Activated naive CD4-positive, alpha-beta T cell treated with anti-CD3 and anti-CD28 coated beads, Interleukin-2, amount 10 ng/mL, durations not matched to agents 5 hours and 36 hours (primary cell): ENCODE results near the gene CALCOCO1. TPM values are rescaled to one million over a fixed set of nuclear protein-coding genes. Genes with fewer than 3 reads are reported as not detected.

Experiments used
- total RNA-seq, 2 experiments: library from RNA; stranded (reverse); gene quantifications; one replicate each; pipeline ENCODE4 v1.2.3, GENCODE V29; 2021

Gene CALCOCO1
- total RNA-seq = 10 to 100 TPM; 71.7 to 80.0 TPM

GRCh38 chr12:53727310-53728041, at the start of gene CALCOCO1:
CALCOCO1 (minus strand) TSS chr12:53727452; CDS start chr12:53725242, 2,210 bp downstream.

GRCh38 chr12:53751336-53752191, 24.3 kb upstream of the CALCOCO1 start, which contains the start of gene CISTR:
CISTR (minus strand) TSS chr12:53751979.

DNA sequence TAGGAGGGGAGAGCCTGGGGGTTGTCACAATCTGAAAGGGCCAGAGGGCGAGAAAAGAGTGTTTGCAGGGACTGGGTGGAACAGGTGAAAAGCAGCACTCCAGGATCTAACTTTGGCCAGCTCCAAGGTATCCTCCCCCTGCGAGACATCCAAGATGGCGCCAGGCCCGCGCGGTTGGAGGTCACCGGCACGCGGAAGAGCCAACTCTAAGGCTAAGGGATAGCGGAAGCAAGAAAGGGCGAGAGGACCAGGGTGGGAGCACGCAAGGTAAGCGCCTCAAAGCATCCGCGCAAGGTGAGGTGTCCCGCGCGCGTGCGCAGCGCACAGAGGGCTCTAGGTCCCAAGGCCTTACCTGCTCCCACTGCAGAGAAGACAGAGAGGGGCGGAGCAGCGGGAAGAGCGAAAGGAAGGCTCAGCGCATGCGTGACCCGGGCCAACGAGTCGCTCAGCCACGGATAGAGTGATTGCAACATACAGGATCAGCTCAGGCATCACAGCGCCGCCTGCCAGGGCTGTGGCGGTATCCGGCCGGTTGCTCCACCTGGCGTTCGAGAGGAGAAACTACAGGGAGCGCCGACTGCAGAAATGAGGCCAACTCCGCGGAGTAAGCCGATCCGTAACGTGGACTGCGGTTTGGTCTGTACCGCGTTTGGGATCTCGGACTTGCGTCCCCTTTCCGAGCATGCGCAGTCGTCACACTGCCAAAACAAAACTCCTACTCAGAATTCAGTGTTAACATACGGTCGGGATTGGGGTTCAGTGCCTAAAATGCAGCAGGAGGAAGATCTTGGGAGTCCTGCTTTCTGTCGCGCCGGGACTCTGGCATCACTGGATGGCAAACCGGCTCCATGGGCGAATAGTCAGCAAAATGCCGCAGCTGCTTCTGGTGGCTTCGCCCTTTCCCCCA, 51.3 kb downstream of the CALCOCO1 start, which contains the start of gene ATP5MC2:
Gene ATP5MC2 (minus strand): TSS at position 383 of the 907 bp plus-strand sequence. CDS start 3,469 bp downstream, outside the sequence.

Other genes with a start within 250 kb of the CALCOCO1 start
- gene MAP3K12, start 228.0 kb downstream of the CALCOCO1 start, total RNA-seq = 10 to 100 TPM; 25.6 to 27.2 TPM
- gene TARBP2, start 226.2 kb downstream of the CALCOCO1 start, total RNA-seq = 10 to 100 TPM; 32.7 to 35.0 TPM
- not detected for gene NPFF, start 220.0 kb downstream of the CALCOCO1 start, total RNA-seq
- 10 to 100 TPM; 27.9 to 29.8 TPM for gene ATF7, start 101.1 kb downstream of the CALCOCO1 start, total RNA-seq
- 100 to 1,000 TPM; 328 to 357 TPM for gene ATP5MC2, start 51.4 kb downstream of the CALCOCO1 start, total RNA-seq
- gene CISTR, start 24.5 kb upstream of the CALCOCO1 start, total RNA-seq = not detected
- gene HOXC13, start 211.4 kb upstream of the CALCOCO1 start, total RNA-seq = not detected
- not detected for gene HOXC12, start 227.5 kb upstream of the CALCOCO1 start, total RNA-seq
- gene HOXC11, start 245.7 kb upstream of the CALCOCO1 start, total RNA-seq = not detected
- not detected for gene HOTAIR, start 247.5 kb upstream of the CALCOCO1 start, total RNA-seq